Amygdala (tissue), 56 donors: ENCODE results near the gene P2RX2.
A peak's percentile ranks its signal among the peaks of the same experiment; 100 is the strongest.

Experiments
- DNase-seq, 56 donors: peaks; one replicate each; lab custom pipeline; 2025; lab: John Stamatoyannopoulos, UW

P2RX2 gene

DNA sequence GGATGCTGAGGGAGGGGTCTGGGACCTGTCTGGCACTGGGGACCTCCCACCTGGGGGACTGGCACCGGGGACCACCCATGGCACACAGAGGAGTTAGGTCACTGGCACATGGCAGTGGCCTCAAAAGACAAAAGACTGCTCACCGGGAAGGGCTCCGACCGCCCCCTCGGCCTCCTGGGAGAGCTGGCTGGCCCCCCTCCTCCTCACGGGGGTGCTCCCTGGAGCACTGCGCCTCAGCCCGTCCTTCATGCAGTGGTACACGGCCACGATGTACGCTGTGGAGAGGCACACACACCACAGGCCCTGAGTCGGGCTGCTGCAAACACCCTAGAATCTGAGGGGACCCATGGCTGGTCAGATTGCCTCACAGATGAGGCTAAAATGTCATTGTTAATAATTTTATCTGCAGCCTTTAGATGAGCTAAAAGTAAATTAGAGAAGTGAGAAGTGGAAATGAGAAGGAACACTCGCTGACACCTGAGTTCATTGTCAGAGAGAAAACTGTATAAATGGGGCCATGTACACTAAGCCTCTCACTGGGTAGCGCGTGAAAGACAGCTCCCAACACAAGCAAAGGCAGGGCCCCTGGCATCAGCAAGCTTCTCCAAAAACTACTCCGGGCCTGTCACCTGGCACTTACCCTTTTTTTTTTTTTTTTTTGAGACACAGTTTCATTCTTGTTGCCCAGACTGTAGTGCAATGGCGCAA lies 14.1 kb downstream of the P2RX2 start:
- DNase-seq, result no peak

DNA sequence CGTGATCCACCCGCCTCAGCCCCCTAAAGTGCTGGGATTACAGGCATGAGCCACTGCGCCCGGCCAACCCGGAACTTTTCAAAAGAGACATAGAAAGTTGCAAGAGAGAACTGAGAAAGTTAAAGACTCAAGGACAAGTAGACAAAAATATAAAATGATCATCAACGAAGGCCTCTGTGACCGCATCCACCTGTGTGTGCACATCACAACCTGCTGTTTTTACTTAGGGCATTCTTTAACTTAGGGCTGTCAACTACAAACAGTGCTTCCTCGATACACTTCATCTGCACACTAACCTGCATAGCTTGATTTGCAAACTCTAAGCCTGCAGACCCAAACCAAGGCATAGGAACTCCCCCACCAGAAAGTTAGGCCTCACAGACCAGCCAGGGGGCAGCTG lies 14.8 kb downstream of the P2RX2 start:
- no peak for DNase-seq

DNA sequence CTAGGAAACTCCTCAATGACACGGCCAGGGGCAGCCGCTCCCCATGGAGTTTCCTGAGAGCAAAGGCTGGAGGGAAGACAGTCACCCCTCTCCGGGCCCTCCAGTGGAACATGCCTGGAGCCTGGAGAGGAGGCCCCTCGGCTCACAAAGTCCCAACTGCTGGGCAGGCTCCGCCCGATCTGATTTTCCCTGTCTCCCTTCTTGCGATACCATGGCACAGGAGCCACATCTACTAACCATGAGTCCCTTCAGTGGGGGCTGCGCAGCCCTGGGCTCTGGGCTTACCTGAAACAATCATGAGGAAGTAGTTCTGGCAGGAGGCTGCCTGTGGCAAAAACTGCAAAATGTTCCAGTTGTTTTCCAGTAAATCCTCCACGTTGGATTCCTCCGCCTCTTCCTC lies 15.3 kb downstream of the P2RX2 start:
- DNase-seq, result no peak

DNA sequence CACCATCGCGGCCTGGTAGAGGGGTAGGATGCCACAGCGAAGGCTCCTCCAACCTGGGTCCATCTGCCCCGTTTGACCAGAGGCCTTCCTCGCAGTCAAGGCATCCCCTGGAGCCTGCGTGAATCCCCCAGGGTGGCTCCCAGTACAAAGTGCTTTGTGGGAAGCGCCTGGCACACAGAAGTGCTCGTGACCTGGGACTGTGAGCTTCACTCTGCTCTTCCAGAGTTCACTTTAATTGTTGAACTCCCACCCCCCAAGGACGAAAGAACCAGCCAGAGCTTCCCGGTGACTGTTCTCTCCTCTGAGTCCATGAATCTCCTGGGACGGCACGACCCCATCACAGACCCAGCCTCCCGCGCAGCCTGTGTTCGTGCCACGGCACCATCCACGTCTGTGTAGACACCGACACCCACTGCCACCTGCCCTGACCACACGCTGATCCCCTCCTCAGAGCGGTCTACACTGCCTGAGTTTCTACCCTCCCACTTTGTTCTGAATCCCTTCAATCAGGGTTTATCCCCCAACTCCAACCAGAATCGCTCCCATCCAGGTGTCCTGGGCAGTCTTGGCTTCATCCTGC lies 15.9 kb downstream of the P2RX2 start:
- DNase-seq, result no peak

DNA sequence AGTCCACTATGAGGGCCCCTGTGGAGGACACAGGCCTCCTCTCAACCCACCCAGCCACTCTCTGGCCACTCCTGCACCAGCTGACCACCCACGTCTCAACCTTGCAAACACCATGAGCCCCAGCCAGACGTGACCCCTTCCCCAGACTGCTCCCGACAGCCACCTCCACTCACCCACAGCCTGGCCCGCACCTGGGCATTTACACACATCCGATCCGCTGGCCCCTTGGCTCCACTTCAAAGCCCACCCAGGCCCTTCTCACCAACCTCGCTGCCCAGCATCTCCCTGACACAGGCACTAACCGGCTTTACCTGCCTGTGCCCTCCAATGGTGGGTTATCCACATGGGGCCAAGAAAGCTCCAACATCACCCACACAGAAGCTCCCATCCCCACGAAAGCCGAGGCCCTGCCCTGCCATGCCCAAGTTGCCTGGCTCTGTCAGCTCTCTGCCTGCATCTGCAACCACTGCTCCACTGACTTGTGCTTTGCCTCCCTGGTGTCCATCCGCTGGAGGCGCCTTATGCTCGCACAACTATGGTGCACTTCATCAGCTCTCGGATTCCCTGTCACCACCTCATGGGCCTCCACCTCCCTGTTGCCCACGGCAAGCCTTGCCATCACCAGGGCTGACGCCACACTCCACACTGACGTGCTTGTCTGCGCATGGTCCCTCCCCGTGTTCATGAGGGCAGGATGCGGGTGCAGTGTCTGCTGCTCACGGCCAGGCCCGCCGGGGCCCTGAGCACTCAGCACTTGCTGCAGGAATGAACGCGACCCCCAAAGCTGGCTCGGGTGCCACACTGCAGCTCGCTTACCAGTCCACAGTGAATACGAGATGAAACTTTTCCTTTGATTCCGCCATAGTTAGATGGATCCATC lies 16.7 kb downstream of the P2RX2 start:
- DNase-seq, result no peak

DNA sequence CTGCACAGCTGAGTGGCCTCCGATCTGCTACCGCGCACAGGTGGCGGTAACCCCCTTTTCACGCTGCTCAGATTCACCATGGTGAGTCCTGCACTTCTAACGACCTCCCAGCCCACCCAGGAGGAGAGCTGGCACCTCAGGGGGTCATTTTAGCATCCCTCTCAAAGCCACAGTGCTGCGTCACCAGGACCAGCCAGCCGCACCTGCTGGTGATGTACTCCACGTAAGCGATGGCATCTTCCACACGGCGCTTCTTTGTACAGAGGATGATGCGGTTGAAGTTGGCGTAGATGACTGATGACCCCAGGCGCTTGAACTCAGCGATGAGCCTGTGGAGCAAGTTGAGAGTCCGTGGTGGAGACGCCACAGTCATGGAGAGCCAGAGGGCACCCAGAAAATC lies 19.2 kb downstream of the P2RX2 start:
- DNase-seq, result no peak

DNA sequence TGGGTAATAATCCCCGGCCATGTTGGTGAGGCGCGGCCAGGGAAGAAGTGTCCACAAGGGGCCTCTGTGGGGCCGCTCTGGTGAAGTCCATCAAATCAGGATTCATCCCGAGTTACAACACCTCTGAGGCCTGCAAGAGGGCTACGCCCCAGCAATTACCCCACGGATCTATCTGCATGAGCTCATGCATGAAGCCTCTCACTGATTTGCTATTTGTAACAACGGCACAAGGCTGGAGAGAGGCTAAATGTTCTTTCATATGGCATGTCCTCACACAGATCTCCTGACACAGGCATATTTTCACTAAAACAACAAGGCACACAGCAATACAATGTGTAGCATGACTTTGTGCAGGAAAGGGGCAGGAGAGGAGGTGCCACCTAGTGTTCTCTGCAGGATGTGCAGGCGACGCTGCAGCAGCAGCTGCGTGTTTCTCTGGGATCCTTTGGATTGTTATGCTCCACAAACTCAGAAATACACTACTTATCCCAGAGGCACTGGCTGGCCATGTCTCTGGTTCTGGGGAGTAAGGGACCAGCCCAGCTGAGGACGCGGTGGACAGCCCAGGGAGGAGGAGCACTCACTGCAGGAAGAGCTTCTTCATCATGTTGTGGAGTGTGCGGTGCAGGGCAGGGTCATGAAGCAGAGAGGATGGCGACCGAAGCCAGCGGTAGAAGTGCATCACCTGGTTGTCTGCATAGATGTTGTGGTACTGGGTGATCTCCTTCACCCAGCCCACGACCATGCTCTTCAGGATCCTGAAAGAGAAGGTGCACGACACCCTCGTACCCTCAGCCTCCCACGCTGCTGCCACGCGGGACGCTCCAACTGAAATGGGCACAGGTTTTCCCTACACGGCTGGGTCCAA lies 20.2 kb downstream of the P2RX2 start:
- DNase-seq, result peak in 9 of 56 donors; percentile 2 to 53 (median 13)

DNA sequence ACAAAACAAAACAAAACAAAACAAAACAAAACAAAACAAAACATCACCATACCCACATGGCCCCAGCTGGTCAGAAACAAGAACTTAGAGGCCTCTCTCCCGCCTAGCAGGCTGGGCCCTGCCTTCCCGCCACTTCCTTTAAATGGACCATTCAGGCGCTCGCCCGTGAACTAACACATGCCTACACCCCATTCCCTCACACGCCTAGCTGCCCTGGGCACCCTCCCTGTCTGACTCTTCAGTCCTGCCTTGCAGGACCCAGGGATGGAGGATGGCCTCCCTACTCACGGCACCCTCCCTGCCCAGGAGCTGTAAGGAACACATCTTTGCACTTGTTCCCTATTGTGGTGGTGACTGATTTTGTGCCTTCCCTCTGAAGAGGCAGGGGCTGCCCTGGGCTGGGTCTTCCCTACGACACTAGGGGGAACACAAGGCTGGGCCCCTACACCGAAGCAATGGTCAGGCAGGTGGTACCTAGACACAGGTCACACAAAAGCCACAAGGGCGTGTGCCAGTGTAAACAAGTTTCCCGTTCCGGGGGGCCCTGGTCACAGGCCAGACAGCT lies 21.5 kb downstream of the P2RX2 start:
- DNase-seq, result no peak

DNA sequence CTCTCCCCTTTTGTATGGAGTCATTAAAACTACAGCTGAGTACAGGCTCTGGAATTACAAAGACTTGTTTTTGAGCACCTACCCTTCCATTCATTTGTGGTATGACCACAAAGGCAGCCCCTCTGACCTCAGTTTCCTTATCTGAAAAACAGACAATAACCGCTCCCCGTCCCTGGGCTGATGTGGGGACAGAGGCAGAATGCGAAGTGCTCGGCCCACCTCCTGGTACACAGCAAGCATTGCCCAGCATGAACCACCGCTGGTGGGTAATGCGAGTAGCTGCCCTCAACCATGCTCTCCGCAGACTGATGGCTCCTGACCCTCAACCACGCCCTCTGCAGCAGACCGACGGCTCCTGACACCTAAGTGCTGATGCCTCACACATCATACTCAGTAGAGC lies 22.4 kb downstream of the P2RX2 start:
- DNase-seq, result no peak

DNA sequence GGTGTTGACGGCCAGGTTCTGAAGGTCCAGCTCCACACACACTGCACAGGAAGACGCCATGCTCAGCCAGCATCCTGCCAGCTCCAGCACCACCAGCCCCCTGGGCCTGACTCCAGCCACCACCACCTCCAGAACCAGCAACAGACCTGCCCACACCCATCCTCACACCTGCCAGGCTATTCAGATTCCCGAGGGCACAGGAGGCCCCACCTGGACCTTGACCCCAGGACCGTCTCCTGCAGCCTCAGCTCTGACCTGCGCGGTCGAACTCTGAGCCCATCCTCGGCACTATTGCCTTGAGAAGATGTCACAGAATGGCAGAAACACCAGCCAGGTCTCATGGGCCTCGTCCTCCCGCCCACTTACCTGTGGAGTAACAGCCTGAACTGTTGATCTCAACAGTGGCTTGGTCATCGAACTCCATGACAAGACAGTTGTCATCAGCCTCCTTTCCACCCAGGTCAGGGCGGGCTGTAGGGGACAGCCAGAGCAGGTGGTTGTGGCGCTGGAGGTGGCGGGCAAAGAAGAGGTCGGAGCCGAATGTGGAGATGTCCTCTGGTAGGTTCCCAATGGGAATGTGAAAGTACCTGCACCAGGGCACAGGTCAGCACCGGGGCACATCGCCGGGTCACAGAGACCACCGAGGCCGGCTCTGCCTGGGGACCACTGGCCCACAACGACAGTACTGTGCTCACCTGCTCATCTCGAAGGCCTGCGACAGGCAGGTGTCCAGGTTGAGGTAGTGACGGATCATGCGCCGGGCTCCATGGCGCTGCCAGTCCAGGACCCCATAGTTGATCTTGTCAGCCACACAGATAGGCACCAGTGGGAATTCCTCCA lies 23.5 kb downstream of the P2RX2 start:
- DNase-seq, result no peak

DNA sequence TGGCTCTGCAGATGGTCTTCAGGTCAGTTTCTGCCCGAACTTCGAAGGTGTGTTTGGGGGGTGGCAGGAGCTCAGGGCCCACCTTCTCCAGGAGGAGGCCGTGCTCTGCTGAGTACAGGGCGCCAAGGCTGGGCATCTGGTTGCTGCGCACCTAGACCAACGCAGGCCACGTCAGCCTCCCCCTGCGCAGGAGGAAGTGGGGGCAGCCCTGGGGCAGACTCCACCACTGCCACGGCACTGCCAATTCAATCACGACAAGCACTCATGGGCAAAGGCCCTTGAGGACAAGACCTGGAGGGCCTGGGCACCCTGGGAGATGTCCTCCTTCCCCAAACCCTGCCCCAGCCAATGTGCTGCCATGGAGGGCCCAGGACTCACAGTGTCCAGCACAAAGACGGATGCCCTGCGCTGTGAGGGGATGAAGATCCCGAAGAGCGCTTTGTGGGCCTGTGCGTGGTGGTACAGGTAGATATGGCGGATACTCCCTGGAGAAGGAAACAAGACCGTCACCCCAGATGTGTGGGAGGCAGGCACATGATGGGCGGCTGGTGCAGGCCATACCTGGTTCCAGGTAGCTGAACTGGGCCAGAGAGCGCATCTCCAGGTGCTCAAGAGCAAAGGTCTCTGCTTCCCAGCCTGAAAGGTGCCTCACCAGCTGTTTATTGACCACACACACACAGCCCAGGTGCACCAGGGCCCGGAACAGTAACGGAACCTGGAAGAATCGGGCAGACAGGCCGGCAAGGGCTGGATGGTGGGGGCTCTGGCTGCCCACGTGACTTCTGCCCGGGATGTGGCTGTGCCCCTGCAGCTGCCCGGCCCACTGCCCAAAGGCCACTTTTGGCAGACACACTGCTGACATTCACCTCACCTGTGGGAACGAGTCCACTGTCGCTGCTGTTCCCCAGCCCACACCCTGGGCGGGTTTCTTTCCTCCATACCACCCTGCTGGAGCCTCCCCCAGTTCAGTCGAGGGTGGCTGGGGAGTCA lies 24.6 kb downstream of the P2RX2 start:
- DNase-seq, result no peak

DNA sequence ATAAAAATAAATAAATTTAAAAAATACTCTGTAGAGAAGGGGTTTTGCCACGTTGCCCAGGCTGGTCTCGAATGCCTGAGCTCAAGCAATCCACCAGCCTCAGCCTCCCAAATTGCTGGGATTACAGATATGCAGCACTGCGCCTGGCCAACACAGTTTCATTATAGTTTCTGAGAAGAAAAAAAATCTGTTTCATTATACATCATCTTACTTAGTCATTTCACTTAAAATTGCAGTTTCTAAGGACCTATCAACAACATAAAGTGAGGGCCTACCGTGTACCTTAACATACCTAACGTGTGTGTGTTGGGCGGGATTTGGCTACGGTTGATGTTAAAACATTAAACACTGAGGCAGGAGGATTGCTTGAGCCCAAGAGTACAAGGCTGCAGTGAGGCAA lies 28.3 kb downstream of the P2RX2 start:
- DNase-seq, result no peak

DNA sequence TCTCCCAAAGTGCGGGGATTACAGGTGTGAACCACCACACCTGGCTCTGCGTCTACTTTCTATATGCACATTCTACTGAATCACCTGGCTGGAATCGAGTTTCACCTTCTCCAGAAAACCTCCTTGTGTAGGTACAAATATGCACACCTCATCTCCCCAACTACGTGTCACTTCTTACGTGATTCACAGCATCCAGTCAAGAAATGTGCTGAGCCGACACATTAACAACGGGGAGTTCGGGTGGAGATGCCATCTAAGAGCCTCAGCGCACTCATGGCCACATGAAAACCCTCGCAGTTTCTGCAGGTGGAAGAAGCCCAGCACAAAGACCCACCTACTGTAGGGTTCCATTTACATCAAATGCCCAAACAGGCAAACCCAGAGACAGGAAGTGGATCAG lies 29.3 kb downstream of the P2RX2 start:
- DNase-seq, result no peak

DNA sequence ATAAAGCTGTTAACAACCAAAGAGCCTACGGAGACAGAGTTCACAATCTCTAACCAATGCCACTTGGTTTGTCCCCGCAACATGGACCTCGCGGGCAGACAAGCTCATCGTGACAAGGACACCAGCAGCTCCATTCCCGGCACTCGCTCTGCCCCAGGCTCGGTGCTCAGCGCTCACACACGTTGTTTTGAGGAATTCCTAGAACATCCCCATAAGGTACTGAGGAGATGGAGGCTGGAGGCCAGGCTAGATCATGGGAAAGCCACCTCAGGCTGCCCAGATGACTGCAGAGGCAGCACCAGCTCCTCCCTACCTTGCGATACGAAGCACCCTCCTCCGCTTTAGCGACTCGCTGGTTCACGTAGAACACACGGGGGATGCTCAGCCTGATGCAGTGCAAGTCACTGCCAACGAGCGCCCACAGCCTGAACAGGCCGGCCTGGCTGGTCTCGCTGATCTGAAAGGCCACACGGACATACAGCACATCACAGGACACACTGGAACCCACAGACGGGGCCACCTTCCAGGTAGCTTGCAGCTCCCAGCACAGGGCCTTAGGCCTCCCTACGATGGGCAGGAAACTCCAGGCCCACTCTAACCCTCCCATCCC lies 30.1 kb downstream of the P2RX2 start:
- no peak for DNase-seq

DNA sequence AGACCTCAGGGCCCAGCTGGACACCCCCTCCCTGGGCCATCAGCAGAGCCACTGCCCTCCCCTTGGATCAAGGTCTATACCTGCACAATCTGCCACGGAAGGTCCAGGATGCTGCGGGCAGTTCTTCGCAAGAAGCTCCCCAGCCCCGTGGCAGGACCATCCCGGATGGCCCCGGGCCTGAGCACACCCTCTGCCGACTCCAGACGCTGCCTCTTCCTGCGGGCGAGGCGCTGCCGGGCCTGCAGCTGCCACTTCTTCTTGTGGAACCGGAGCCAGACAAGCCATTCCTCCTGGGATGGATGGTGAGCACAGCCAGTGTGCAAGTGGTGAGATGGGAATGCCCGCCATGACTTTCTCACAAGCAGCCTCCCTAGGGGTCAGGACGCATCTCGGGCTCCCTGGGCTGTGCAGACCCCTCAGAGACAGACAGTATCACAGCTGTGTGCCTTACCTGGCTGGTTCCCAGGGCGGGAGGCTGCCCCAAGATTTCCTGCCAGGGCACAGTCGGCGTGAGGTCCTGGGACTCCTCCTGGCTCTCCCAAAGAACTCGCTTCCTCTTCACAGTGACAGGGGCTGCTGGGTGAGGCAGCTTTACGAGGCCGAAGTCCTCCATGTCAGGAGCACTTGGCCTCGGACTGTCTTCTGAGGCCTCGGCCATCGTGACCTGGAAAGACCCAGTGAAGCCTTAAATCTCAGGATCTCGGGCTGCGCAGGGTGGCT lies 30.8 kb downstream of the P2RX2 start:
- DNase-seq, result no peak

DNA sequence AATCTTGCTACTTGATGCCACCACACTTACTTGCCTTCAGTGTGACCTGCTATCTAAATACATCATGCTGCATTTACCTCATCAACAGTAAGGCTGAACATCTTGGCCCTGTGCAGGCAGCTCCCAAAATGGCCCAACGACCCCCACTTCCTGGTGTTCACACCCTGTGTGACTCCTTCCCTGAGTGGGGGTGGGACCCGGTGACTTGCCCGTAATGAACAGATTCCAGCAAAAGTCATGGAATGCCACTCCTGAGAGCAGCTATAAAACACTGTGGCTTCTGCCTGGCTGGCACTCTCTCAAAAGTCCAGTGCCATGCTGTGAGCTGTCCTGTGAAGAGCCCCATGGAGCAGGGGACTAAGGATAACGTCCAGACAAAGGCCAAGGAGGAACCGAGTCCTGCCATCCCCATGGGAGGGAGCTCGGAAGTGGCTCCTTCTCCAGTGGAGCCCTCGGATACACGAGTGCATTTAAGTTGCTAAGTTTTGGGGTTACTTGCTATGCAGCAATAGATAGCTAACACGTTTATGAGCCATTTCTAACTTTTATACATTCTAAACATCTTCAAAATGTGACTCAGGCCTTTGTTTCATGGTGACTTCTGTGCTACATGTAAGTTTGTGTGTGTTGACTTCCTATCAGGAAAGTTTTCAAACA lies 33.0 kb downstream of the P2RX2 start:
- DNase-seq, result no peak
